Testis (tissue), 3 donors: ENCODE measurements around the gene CARMIL1. TPM values are rescaled to one million over a fixed set of nuclear protein-coding genes. Genes with fewer than 3 reads are reported as not detected.

ENCODE experiments used
- DNase-seq: peaks from one replicate; pipeline ENCODE4 v3.0.0-alpha.2; 2019
- H3K27ac ChIP-seq, 2 donors: fragments of 200-600 bp; sonication (generic); one replicate each; pipeline ENCODE4 v1.5.1; 2019
- H3K27me3 ChIP-seq: fragments of 200-600 bp; sonication (generic); one replicate; pipeline ENCODE4 v1.5.1; 2019
- H3K36me3 ChIP-seq: fragments of 200-600 bp; sonication (generic); one replicate; pipeline ENCODE4 v1.5.1; 2017; ENCODE audit warnings: low read depth; ENCODE audit errors: missing control alignments
- H3K4me1 ChIP-seq: fragments of 200-600 bp; sonication (generic); one replicate; pipeline ENCODE4 v1.5.1; 2019
- H3K4me3 ChIP-seq, 2 donors: fragments of 200-600 bp; sonication (generic); one replicate each; pipeline ENCODE4 v1.5.1; 2017 to 2019
- H3K9me3 ChIP-seq: fragments of 200-600 bp; sonication (generic); one replicate; pipeline ENCODE4 v1.5.1; 2017
- POLR2A ChIP-seq: fragments of 450-650 bp; IDR thresholded peaks from one replicate; pipeline ENCODE4 v1.6.1; 2017; ENCODE audit warnings: antibody characterized with exemption, mild to moderate bottlenecking, moderate library complexity
- WGBS, 2 donors: methylation state at CpG; one replicate each; pipeline ENCODE4 v1.1.5; 2018; 5-methylcytosine and 5-hydroxymethylcytosine counted together
- intact Hi-C: fragments of 100-400 bp; cut with DNase I; formaldehyde crosslinking; loops from one replicate; pipeline ENCODE4 v1.15.1; 2023; ENCODE audit warnings: low total_unique reads
- polyA plus RNA-seq: library from polyadenylated mRNA; stranded (reverse); fragments of 350-450 nt; fragmentation: Illumina TruSeq; extraction: RNeasy Lipid Tissue Mini Kit (QIAGEN cat#74804); gene quantifications from one replicate; pipeline ENCODE4 v1.2.3, GENCODE V29; 2014; ENCODE audit warnings: low read depth, low replicate concordance; ENCODE audit not compliant: insufficient read depth
- total RNA-seq, 2 donors: library from RNA; depleted of rRNA; stranded (reverse); fragments of >200 nt; gene quantifications; one replicate each; pipeline ENCODE4 v1.2.3, GENCODE V29; 2016
- TF ChIP-seq, protein P1 (sequence below), 3 experiments: fragments of 450-650 bp in 2 of 3; fragments of 200-600 bp in 1 of 3; sonication (generic) in 1 of 3; IDR thresholded peaks; one replicate each; pipeline ENCODE4 v1.5.1; 2016 to 2019; ENCODE audit warnings: antibody characterized with exemption in 3 of 3, mild to moderate bottlenecking in 2 of 3, moderate library complexity in 1 of 3

CARMIL1 gene
- total and polyA plus RNA-seq, 3 donors from 2014 or later: 39.4 to 120 (median 108) TPM

DNA sequence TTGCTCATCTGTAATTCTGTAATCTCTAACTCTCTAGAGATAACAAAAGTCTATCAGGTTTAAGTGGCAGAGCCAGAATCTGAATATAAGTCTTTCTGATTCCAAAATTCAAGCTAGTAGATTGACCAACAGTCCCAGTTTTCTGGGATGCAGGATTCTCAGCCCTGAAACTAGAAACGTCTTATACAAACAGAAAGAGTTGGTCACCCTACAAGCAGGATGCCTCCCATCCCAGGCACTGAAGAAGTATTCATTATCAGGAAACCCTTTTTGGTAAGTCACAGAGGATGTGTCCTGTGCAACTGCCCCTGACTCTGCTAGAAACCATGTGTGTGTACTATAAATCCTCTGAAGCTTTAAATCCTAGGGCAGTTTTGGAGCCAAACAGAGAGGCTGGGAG lies 135.0 kb downstream of the CARMIL1 start:
- Histone ChIP-seq H3K4me1 (peaks cover 61% of the 10 kb centered on the region), H3K27me3 (no peaks in the 10 kb centered on the region), H3K9me3 (no peaks in the 10 kb centered on the region), H3K36me3 (no peaks in the 10 kb centered on the region), H3K27ac (peak overlapping the region; percentile 44 to 70), H3K4me3 (no peak overlapping the region)
- WGBS, 2 donors: 14 to 25% methylated on average over 1 of the region's 1 CpG
- intact Hi-C loops: no loop called here
- no peak for DNase-seq
- TF ChIP-seq, protein P1, sequence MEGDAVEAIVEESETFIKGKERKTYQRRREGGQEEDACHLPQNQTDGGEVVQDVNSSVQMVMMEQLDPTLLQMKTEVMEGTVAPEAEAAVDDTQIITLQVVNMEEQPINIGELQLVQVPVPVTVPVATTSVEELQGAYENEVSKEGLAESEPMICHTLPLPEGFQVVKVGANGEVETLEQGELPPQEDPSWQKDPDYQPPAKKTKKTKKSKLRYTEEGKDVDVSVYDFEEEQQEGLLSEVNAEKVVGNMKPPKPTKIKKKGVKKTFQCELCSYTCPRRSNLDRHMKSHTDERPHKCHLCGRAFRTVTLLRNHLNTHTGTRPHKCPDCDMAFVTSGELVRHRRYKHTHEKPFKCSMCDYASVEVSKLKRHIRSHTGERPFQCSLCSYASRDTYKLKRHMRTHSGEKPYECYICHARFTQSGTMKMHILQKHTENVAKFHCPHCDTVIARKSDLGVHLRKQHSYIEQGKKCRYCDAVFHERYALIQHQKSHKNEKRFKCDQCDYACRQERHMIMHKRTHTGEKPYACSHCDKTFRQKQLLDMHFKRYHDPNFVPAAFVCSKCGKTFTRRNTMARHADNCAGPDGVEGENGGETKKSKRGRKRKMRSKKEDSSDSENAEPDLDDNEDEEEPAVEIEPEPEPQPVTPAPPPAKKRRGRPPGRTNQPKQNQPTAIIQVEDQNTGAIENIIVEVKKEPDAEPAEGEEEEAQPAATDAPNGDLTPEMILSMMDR (IDR thresholded peaks at IDR 0.05): no peak
- TF ChIP-seq POLR2A: no peak

DNA sequence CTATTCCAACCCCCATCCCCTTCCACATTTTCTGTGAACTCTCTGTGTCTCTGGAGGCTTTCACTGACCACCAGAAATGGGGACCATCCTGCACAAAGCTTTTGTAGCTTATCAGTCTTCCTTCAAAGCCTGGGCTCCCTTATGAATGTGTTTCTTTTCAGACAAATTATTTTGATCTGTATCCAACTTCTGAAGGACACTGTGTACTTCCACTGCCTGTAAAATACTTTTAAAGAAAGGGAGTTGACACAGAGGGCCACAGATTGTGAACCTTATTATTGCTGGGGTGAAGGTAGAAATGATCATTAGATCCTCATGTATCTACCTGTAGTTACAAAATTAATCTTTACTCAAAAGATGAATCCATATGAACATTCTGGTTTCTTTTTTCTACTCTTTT lies 135.6 kb downstream of the CARMIL1 start:
- H3K27me3 ChIP-seq: no peaks in the 10 kb centered on the region
- intact Hi-C loops: no loop called here
- no peaks in the 10 kb centered on the region for H3K9me3 ChIP-seq
- peaks cover 65% of the 10 kb centered on the region for H3K4me1 ChIP-seq
- TF ChIP-seq, protein P1 (IDR thresholded peaks at IDR 0.05): no peak
- no peak for TF ChIP-seq POLR2A
- no peak for DNase-seq
- no peak overlapping the region for H3K4me3 ChIP-seq
- no peaks in the 10 kb centered on the region for H3K36me3 ChIP-seq
- peak overlapping the region; percentile 44 to 70 for H3K27ac ChIP-seq

DNA sequence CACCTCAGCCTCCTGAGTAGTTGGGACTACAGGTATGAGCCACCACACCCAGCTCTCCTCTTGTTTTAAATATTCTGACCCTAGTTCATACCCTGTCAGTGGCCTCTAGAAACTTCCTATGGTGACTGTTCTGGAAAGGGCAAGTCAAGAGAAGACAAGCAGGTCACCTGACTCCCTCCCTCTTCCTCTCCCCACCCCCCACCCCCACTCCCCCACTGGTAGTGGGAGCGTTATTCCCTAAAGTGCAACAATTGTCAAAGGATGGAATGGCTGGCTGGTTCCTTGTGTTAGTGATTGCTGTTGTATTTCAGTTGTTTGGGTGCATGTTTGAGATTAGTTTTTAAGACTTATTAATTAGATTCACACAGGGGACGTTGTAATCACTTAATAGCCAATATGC lies 136.1 kb downstream of the CARMIL1 start:
- TF ChIP-seq, protein P1 (IDR thresholded peaks at IDR 0.05): no peak
- TF ChIP-seq POLR2A: no peak
- peaks cover 68% of the 10 kb centered on the region for H3K4me1 ChIP-seq
- H3K27ac ChIP-seq: peak overlapping the region; percentile 44 to 70
- DNase-seq: peak; percentile 58
- no peaks in the 10 kb centered on the region for H3K27me3 ChIP-seq
- intact Hi-C loops: no loop called here
- no peaks in the 10 kb centered on the region for H3K9me3 ChIP-seq
- no peak overlapping the region for H3K4me3 ChIP-seq
- 24 to 55% methylated on average over 2 of the region's 2 CpGs for WGBS, 2 donors
- no peaks in the 10 kb centered on the region for H3K36me3 ChIP-seq

DNA sequence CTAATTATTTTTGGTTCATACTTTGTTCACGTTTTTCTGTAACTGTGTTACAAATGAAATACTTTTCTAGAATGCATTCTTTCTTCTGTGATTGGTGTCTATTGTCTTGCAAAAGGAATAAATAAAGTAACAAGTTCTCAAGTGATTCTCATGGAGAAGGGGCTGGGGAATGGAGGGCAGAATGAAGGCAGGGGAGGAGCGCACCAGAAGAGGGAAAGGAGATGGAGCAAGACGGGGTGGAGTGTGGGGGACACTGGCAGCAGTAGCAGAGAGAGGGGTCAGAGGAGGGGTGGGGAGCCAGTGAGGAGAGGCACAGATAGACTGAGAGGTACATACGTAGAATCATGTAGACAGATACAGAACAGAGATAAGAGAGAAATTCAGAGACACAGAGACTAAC lies 136.5 kb downstream of the CARMIL1 start:
- DNase-seq: no peak
- no peak overlapping the region for H3K4me3 ChIP-seq
- H3K27me3 ChIP-seq: no peaks in the 10 kb centered on the region
- intact Hi-C loops: no loop called here
- peaks cover 68% of the 10 kb centered on the region for H3K4me1 ChIP-seq
- H3K36me3 ChIP-seq: no peaks in the 10 kb centered on the region
- peak overlapping the region; percentile 44 to 70 for H3K27ac ChIP-seq
- 61 to 79% methylated on average over 4 of the region's 4 CpGs for WGBS, 2 donors
- no peaks in the 10 kb centered on the region for H3K9me3 ChIP-seq
- TF ChIP-seq, protein P1 (IDR thresholded peaks at IDR 0.05): no peak
- TF ChIP-seq POLR2A: no peak

DNA sequence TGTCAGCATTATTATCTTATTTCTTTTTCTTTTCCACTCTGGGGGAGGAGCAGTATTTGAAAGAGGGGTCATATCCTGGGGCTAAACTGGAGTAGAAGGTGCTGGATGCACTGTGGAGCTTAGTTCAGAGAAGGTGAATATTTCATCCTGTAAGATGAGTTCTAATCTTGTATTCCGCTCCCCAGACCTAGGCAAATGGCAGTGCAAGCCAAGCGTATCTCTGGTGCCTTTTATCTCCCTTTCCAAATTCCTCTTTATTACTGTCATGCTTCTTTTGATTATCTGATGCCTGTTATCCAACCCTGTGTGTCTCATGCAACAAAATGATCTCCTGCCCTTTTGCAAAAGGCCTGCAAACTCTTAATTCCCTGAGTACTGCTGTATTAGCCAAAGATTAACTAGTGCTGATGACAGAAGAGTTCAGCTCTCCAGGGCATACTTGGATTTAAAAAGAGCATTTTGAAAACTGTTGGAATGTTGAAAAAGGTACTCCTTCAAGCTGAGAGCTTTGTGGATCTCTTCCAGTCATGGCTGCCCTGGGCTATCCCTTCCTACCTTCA lies 138.0 kb downstream of the CARMIL1 start:
- H3K4me3 ChIP-seq: no peak overlapping the region
- H3K27ac ChIP-seq: no peak overlapping the region
- peaks cover 67% of the 10 kb centered on the region for H3K4me1 ChIP-seq
- H3K27me3 ChIP-seq: no peaks in the 10 kb centered on the region
- H3K9me3 ChIP-seq: no peaks in the 10 kb centered on the region
- DNase-seq: no peak
- H3K36me3 ChIP-seq: no peaks in the 10 kb centered on the region
- intact Hi-C loops: no loop called here
- WGBS, 2 donors: 56% methylated on average over 2 of the region's 2 CpGs
- TF ChIP-seq, protein P1 (IDR thresholded peaks at IDR 0.05): no peak
